H1 (cell line): ENCODE measurements around the gene MACROH2A1. TPM values are rescaled to one million over a fixed set of nuclear protein-coding genes. Genes with fewer than 3 reads are reported as not detected.

Source experiments
- BRCA1 ChIP-seq: IDR thresholded peaks from 2 replicates; pipeline ENCODE4 v1.6.1; 2012; ENCODE audit warnings: low read depth, low read length, improper control_type of control experiment
- CHD1 ChIP-seq: IDR thresholded peaks from 2 replicates; pipeline ENCODE4 v1.6.1; 2012; ENCODE audit warnings: low read depth, low read length, improper control_type of control experiment
- RAD21 ChIP-seq, 2 experiments: IDR thresholded peaks in 1 of 2; conservative IDR thresholded peaks in 1 of 2; 2 replicates each; pipeline ENCODE4 v1.6.1; 2011; ENCODE audit warnings: low read depth in 2 of 2, low read length in 2 of 2, improper control_type of control experiment in 1 of 2, inconsistent platforms in 1 of 2, mild to moderate bottlenecking in 1 of 2, moderate library complexity in 1 of 2
- SP1 ChIP-seq: IDR thresholded peaks from 2 replicates; pipeline ENCODE4 v1.6.1; 2011; ENCODE audit warnings: low read depth, low read length
- SP2 ChIP-seq: IDR thresholded peaks from 2 replicates; pipeline ENCODE4 v1.6.1; 2012; ENCODE audit warnings: mild to moderate bottlenecking, low read length, inconsistent platforms
- SP4 ChIP-seq: IDR thresholded peaks from 2 replicates; pipeline ENCODE4 v1.6.1; 2012; ENCODE audit warnings: low read length, inconsistent platforms
- polyA plus RNA-seq, 7 experiments: library from polyadenylated mRNA; depleted of rRNA in 3 of 7; stranded (reverse) in 5 of 7; unstranded in 2 of 7; fragments of >200 nt in 5 of 7; fragments of 200-250 nt in 2 of 7; gene quantifications; 1 replicate in 5 of 7; 2 replicates in 1 of 7; 4 replicates in 1 of 7; pipeline versions ENCODE4 v1.2.1 to v1.2.3, GENCODE V29; 2011 to 2013; ENCODE audit warnings: missing spikeins in 2 of 7, mixed read lengths in 2 of 7
- total RNA-seq: library from RNA; stranded (reverse); fragmentation: NEBNext Ultra II Directional; extraction: Animal tissue kit (Norgen Biotek cat#: 25700); gene quantifications from 2 replicates; pipeline ENCODE4 v1.2.1, GENCODE V29; 2021

Gene MACROH2A1
- total and polyA plus RNA-seq, 2 of the 8 experiments (the other 6 are each of a cell fraction or from before 2014, with no cell fraction given), result 60.0 to 92.3 TPM

DNA sequence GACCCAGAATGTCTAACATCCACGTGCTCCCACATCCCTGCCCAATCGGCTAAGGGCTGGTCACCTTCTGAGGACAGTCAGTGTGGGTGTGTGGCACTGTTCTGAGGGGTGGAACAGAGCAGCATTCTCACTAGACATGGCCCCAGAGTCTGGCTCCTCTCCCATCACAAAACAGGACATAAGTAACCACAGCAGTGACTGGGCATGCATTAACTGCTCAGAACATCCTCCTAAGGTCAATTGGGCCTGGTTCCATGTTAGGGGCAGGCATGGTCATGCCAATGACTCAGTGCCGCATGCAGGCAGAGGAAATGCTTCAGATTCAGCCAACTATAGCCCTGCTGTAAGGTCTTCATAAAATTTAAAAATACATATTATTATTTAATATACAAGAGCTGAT, 12.9 kb downstream of the MACROH2A1 start (continued):
- TF ChIP-seq CHD1 (no peak), BRCA1 (no peak), RAD21 (IDR thresholded peaks at IDR 0.05 in 1 of 2, conservative IDR thresholded peaks at IDR 0.05 in 1 of 2; ENCODE audit: low read depth in 2 of 2, low read length in 2 of 2) (no peak), SP2 (no peak), SP1 (no peak), SP4 (no peak)
